B cell (primary cell): ENCODE measurements around the gene ABLIM1. TPM values are rescaled to one million over a fixed set of nuclear protein-coding genes. Genes with fewer than 3 reads are reported as not detected.

ENCODE experiments used
- ATAC-seq: fragments of 200-7000 bp; cut with Tn5 transposase; one replicate; pipeline ENCODE4 v1.10.0; 2021; ENCODE audit warnings: low read depth, mild to moderate bottlenecking, moderate number of reproducible peaks, moderate library complexity
- CTCF ChIA-PET: fragments of 350-600 bp; sonication (Branson Sonifier 250); formaldehyde crosslinking; loops from one replicate; lab custom pipeline; 2021; ENCODE audit warnings: antibody characterized with exemption, inconsistent platforms; lab: Charles Lee
- POLR2A ChIA-PET: fragments of 350-600 bp; sonication (Branson Sonifier 250); formaldehyde crosslinking; loops from one replicate; lab custom pipeline; 2021; ENCODE audit warnings: antibody characterized with exemption; lab: Charles Lee
- DNase-seq: peaks from one replicate; pipeline ENCODE4 v3.0.0; 2013
- H2AFZ ChIP-seq: 2 replicates; pipeline ENCODE4 v1.6.1; 2012; ENCODE audit warnings: mild to moderate bottlenecking, low read depth, low read length; ENCODE audit not compliant: insufficient read depth, poor library complexity, severe bottlenecking
- H3K27ac ChIP-seq, 2 donors: 1 replicate in 1 of 2; 2 replicates in 1 of 2; pipeline ENCODE4 v1.5.1; 2012 to 2013; ENCODE audit warnings: low read length in 2 of 2, mild to moderate bottlenecking in 2 of 2, moderate library complexity in 1 of 2
- H3K27me3 ChIP-seq, 4 experiments: fragments of 200-600 bp in 1 of 4; sonication (generic) in 1 of 4; replicated peaks in 1 of 4; 1 replicate in 2 of 4; 2 replicates in 2 of 4; pipeline versions ENCODE4 v1.6.1 to v1.7.0; 2013 to 2016; ENCODE audit warnings: low read length in 3 of 4, mild to moderate bottlenecking in 2 of 4, mixed read lengths in 1 of 4, moderate library complexity in 1 of 4; ENCODE audit not compliant: insufficient read depth in 4 of 4, control insufficient read depth in 3 of 4; ENCODE audit errors: control extremely low read depth in 1 of 4
- H3K36me3 ChIP-seq, 2 experiments: replicated peaks in 1 of 2; 1 replicate in 1 of 2; 2 replicates in 1 of 2; pipeline versions ENCODE4 v1.6.1 to v1.7.1; 2013; ENCODE audit warnings: low read length in 1 of 2; ENCODE audit not compliant: insufficient read depth in 2 of 2, control insufficient read depth in 1 of 2; ENCODE audit errors: control extremely low read depth in 1 of 2, extremely low read depth in 1 of 2
- H3K4me1 ChIP-seq, 2 donors: fragments of 200-600 bp in 1 of 2; sonication (generic) in 1 of 2; 1 replicate in 1 of 2; 2 replicates in 1 of 2; pipeline versions ENCODE4 v1.5.1 to v1.6.1; 2013 to 2017; ENCODE audit warnings: low read length in 2 of 2; ENCODE audit not compliant: control insufficient read depth in 2 of 2, insufficient read depth in 2 of 2
- H3K4me2 ChIP-seq: replicated peaks from 2 replicates; pipeline ENCODE3; 2012; ENCODE audit warnings: mild to moderate bottlenecking, low read depth, low read length; ENCODE audit not compliant: poor library complexity, severe bottlenecking
- H3K4me3 ChIP-seq, 5 experiments: fragments of 200-600 bp in 1 of 5; sonication (generic) in 1 of 5; 1 replicate in 3 of 5; 2 replicates in 2 of 5; pipeline versions ENCODE4 v1.5.1 to v1.7.0; 2011 to 2016; ENCODE audit warnings: low read length in 4 of 5, mild to moderate bottlenecking in 4 of 5, low read depth in 2 of 5, control low read depth in 1 of 5, moderate library complexity in 1 of 5; ENCODE audit not compliant: insufficient read depth in 1 of 5; ENCODE audit errors: control extremely low read depth in 1 of 5, extremely low read depth in 1 of 5
- H3K79me2 ChIP-seq: fragments of 200-600 bp; sonication (generic); one replicate; pipeline ENCODE4 v1.6.0; 2016; ENCODE audit warnings: low read length; ENCODE audit not compliant: control insufficient read depth, insufficient read depth
- H3K9ac ChIP-seq: fragments of 200-600 bp; sonication (generic); 2 replicates; pipeline ENCODE4 v1.6.1; 2017; ENCODE audit warnings: mild to moderate bottlenecking, low read length, moderate library complexity
- H3K9me3 ChIP-seq, 3 donors: one replicate each; pipeline versions ENCODE4 v1.6.1 to v1.7.1; 2013; ENCODE audit warnings: low read length in 2 of 3; ENCODE audit not compliant: control insufficient read depth in 2 of 3, insufficient read depth in 1 of 3; ENCODE audit errors: control extremely low read depth in 1 of 3
- H4K20me1 ChIP-seq: 2 replicates; pipeline ENCODE4 v1.6.0; 2012; ENCODE audit warnings: mild to moderate bottlenecking, low read length; ENCODE audit not compliant: insufficient read depth, control insufficient read depth, poor library complexity, severe bottlenecking
- H3K27ac Mint-ChIP-seq: one replicate; pipeline ENCODE4 v1.8.0; 2021; ENCODE audit warnings: mixed read lengths
- H3K27me3 Mint-ChIP-seq: one replicate; pipeline ENCODE4 v1.8.0; 2021; ENCODE audit warnings: mixed read lengths
- H3K4me1 Mint-ChIP-seq: one replicate; pipeline ENCODE4 v1.8.0; 2021; ENCODE audit warnings: mixed read lengths
- H3K4me3 Mint-ChIP-seq: one replicate; pipeline ENCODE4 v1.8.0; 2021; ENCODE audit warnings: mixed read lengths
- H3K9me3 Mint-ChIP-seq: one replicate; pipeline ENCODE4 v1.8.0; 2022; ENCODE audit warnings: mixed read lengths; ENCODE audit not compliant: insufficient read depth
- CTCF ChIP-seq: fragments of 200-600 bp; IDR thresholded peaks from one replicate; pipeline ENCODE4 v1.8.0; 2022; ENCODE audit warnings: antibody characterized with exemption, mild to moderate bottlenecking
- EZH2 ChIP-seq: IDR thresholded peaks from 2 replicates; pipeline ENCODE4 v1.6.1; 2012; ENCODE audit warnings: borderline replicate concordance, low read depth, mild to moderate bottlenecking, moderate library complexity, low read length; ENCODE audit not compliant: insufficient read depth, poor library complexity, severe bottlenecking
- WGBS: methylation state at CpG from one replicate; pipeline ENCODE4 v1.1.5; 2013; ENCODE audit warnings: missing lambda C conversion rate; ENCODE audit not compliant: insufficient coverage; 5-methylcytosine and 5-hydroxymethylcytosine counted together
- intact Hi-C: fragments of 100-400 bp; cut with micrococcal nuclease; formaldehyde crosslinking; loops from one replicate; pipeline ENCODE4 v1.10.0; 2022
- polyA plus RNA-seq: library from polyadenylated mRNA; depleted of rRNA; stranded (reverse); fragments of >200 nt; gene quantifications from 2 replicates; pipeline ENCODE4 v1.2.3, GENCODE V29; 2012
- total RNA-seq, 2 donors: library from RNA; stranded (reverse); fragments of 120-200 nt in 1 of 2; gene quantifications; 1 replicate in 1 of 2; 2 replicates in 1 of 2; pipeline versions ENCODE4 v1.2.3 to v1.2.4, GENCODE V29; 2013 to 2022

Gene ABLIM1
- total and polyA plus RNA-seq, 2 donors (not counting 1 experiment from before 2014, with no cell fraction given): 55.6 to 148 TPM

- 94% methylated on average over 3 of the region's 9 CpGs for WGBS
- H4K20me1 ChIP-seq: no peaks in the 10 kb centered on the region
- ChIA-PET CTCF (interaction anchor here (0.9 kb wide), 1 partner anchor 27 kb away, joined by 3 read pairs; no protein-coding TSS in a partner anchor), POLR2A (no interaction called here)
- no peak overlapping the region for H3K27ac ChIP-seq
- intact Hi-C loops: no loop called here
- Mint-ChIP-seq H3K4me1 (no peaks in the 10 kb centered on the region), H3K27ac (no peak overlapping the region), H3K27me3 (no peaks in the 10 kb centered on the region), H3K9me3 (no peaks in the 10 kb centered on the region), H3K4me3 (no peak overlapping the region)
- H3K9ac ChIP-seq: no peak overlapping the region
- H3K4me3 ChIP-seq: no peak overlapping the region
- no peaks in the 10 kb centered on the region for H3K79me2 ChIP-seq
- H3K4me2 ChIP-seq: no peak overlapping the region
- DNase-seq (no peak), ATAC-seq (no peak)
- H3K4me1 ChIP-seq: no peaks in the 10 kb centered on the region
- peaks cover 0 to 2% (median 0%) of the 10 kb centered on the region in 3 donors for H3K9me3 ChIP-seq
- no peaks in the 10 kb centered on the region for H3K27me3 ChIP-seq
- no peak for TF ChIP-seq EZH2
- TF ChIP-seq CTCF: no peak
- H2AFZ ChIP-seq: no peak overlapping the region
- H3K36me3 ChIP-seq: peaks cover 2 to 15% of the 10 kb centered on the region in 2 experiments
These were observed 230.8 kb downstream of the ABLIM1 start for GRCh38 chr10:114427124-114427852.

DNA sequence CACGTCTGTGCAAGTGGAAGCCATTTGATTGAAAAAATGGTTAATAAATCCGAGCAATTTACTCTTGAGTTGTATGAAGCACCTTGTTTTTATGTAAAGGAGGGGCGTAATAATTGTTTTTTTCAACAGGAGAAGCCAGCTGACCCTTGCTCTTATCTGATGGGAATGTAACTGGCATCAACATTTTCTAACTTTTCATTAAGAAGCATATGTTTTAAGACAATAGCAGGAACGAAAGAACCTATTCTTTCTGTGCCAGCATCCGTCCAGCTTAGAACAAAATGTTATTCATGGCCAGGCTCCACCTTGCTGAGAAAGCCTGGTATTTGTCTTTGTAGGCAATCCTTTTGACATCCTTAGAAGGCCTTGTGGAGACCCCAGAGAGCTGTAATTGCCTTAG, 231.6 kb downstream of the ABLIM1 start:
- Histone ChIP-seq H3K27ac (no peak overlapping the region), H3K4me2 (no peak overlapping the region), H3K27me3 (no peaks in the 10 kb centered on the region), H2AFZ (no peak overlapping the region), H3K4me1 (no peaks in the 10 kb centered on the region), H4K20me1 (no peaks in the 10 kb centered on the region), H3K4me3 (no peak overlapping the region), H3K9ac (no peak overlapping the region), H3K79me2 (no peaks in the 10 kb centered on the region), H3K36me3 (peaks cover 2 to 15% of the 10 kb centered on the region in 2 experiments), H3K9me3 (peaks cover 0 to 2% (median 0%) of the 10 kb centered on the region in 3 donors)
- ChIA-PET POLR2A (no interaction called here), CTCF (no interaction called here)
- no peak overlapping the region for H3K27ac Mint-ChIP-seq
- H3K4me1 Mint-ChIP-seq: no peaks in the 10 kb centered on the region
- 90% methylated on average over 3 of the region's 5 CpGs for WGBS
- intact Hi-C loops: no loop called here
- TF ChIP-seq CTCF: no peak
- no peak for TF ChIP-seq EZH2
- no peaks in the 10 kb centered on the region for H3K9me3 Mint-ChIP-seq
- no peak for ATAC-seq
- H3K4me3 Mint-ChIP-seq: no peak overlapping the region
- no peak for DNase-seq
- H3K27me3 Mint-ChIP-seq: no peaks in the 10 kb centered on the region
